ENCODE results near the gene ECI1. TPM values are rescaled to one million over a fixed set of nuclear protein-coding genes. Genes with fewer than 3 reads are reported as not detected.

ECI1 gene
- total RNA-seq, 1 donor from 2014 or later: 39.7 TPM

DNA sequence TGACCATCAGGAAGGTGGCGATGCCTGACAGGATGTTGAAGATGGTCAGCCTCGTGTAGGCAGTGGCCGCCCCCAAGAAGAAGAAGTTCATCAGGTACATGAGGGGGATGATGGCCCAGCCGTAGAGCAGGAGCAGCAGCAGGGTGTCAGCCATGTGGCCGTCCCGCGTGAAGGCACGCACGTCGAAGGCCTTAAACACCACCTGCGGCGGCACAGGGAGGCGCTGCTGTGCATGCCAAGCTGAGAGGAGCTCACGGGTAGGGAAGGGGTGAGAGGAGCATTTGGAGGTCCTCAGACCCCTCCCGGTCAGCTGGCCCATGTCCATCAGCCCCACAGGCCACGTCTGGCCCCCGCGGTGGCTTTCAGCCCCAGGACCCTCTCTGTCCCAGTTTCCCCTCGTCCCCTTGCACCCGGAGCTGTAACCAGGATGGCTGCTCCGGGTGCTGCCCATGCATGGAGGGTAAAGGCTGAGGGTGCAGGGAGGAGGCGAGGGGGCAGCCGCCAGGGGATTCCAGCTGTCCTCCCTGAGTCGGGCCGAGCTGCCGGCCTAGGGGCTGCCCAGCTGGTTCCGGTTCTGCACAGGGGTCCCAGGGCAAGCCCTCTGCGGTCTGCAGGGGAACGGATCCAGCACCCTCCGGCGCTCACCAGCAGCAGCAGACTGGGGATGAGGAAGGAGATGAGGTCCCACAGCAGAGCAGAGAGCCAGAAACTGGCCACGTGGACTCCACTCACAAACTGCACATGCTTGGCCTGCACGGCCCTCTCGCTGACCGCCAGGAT lies 33.6 kb upstream of the ECI1 start:
- no peaks in the 10 kb centered on the region for H3F3A ChIP-seq (ENCODE audit: low read depth)
- no peak overlapping the region for H3K4me3 Mint-ChIP-seq
- H3K27ac ChIP-seq: no peak overlapping the region
- H3K4me3 ChIP-seq: no peak overlapping the region
- TF ChIP-seq EZH2phosphoT487 (IDR thresholded peaks at IDR 0.05) (no peak), EZH2 (IDR thresholded peaks at IDR 0.05) (no peak), CTCF (IDR thresholded peaks at IDR 0.05) (no peak)
- no peak overlapping the region for H3K4me2 ChIP-seq
- no peak for DNase-seq (ENCODE audit: low spot score)
- no peaks in the 10 kb centered on the region for H3K9me3 ChIP-seq (ENCODE audit: low read depth)
- H4K20me1 ChIP-seq (ENCODE audit: low read depth): no peaks in the 10 kb centered on the region
- peaks cover 3% of the 10 kb centered on the region for H3K36me3 Mint-ChIP-seq
- no peaks in the 10 kb centered on the region for H3K9me3 Mint-ChIP-seq
- no peaks in the 10 kb centered on the region for H3K27me3 ChIP-seq
- H3K27ac Mint-ChIP-seq: no peak overlapping the region
- no peaks in the 10 kb centered on the region for H3K36me3 ChIP-seq
- no peak overlapping the region for H3K9ac ChIP-seq
- no peaks in the 10 kb centered on the region for H3K79me2 ChIP-seq (ENCODE audit: low read depth)
- peaks cover 2% of the 10 kb centered on the region for H3K27me3 Mint-ChIP-seq (ENCODE audit: insufficient read depth, low read depth)
- no peaks in the 10 kb centered on the region for H3K4me1 ChIP-seq
- H2AFZ ChIP-seq (replicated peaks): no peak overlapping the region
- H3K4me1 Mint-ChIP-seq: no peaks in the 10 kb centered on the region

- Histone ChIP-seq H3F3A (ENCODE audit: low read depth) (no peaks in the 10 kb centered on the region), H3K4me1 (no peaks in the 10 kb centered on the region), H3K4me2 (no peak overlapping the region), H3K4me3 (no peak overlapping the region), H2AFZ (replicated peaks) (no peak overlapping the region), H3K27ac (no peak overlapping the region), H3K36me3 (no peaks in the 10 kb centered on the region), H3K9ac (no peak overlapping the region), H3K27me3 (no peaks in the 10 kb centered on the region), H4K20me1 (ENCODE audit: low read depth) (no peaks in the 10 kb centered on the region), H3K79me2 (ENCODE audit: low read depth) (no peaks in the 10 kb centered on the region), H3K9me3 (ENCODE audit: low read depth) (no peaks in the 10 kb centered on the region)
- no peak for TF ChIP-seq EZH2 (IDR thresholded peaks at IDR 0.05)
- no peak for TF ChIP-seq CTCF (IDR thresholded peaks at IDR 0.05)
- no peak for TF ChIP-seq EZH2phosphoT487 (IDR thresholded peaks at IDR 0.05)
- Mint-ChIP-seq H3K27me3 (ENCODE audit: insufficient read depth, low read depth) (no peaks in the 10 kb centered on the region), H3K27ac (no peak overlapping the region), H3K9me3 (no peaks in the 10 kb centered on the region), H3K36me3 (peaks cover 3% of the 10 kb centered on the region), H3K4me1 (no peaks in the 10 kb centered on the region), H3K4me3 (peak overlapping the region; percentile 34)
- DNase-seq (ENCODE audit: low spot score): no peak
Observed at GRCh38 chr16:2284001-2284770, 32.8 kb upstream of the ECI1 start.

DNA sequence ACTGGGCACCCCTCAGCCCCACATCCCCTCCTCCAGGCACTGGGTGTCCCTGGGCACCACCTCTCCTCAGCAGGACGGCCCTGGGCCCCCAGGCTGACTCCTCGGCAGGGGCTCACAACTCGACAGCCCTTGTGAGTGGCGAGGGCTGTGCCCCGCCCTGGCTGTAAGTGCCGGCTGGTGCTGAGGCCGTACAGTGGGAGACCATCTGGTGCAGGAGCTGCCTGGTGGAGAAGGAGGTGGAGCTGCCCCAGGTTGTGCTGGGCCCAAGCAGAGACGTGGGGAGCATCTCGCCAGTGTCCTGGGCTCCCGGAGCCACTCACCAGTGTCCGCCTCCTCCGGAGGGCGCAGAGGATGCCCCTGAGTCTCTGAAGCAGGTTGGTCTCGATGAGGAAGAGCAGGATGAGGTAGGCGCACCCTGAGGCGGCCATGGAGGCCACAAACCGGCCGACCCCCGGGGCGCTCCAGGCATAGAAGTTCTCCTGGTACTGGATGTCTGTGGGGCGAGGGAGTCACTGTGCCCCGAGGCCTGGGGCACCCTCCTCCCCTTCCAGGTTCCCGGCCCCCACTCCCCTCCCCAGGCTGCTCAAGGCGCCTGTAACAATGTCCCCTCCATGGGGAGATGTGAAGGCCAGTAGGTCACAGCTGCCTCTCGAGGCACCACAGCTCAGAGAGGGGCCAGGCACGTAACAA lies 31.6 kb upstream of the ECI1 start:
- Histone ChIP-seq H3K27ac (no peak overlapping the region), H2AFZ (replicated peaks) (no peak overlapping the region), H3K27me3 (no peaks in the 10 kb centered on the region), H4K20me1 (ENCODE audit: low read depth) (no peaks in the 10 kb centered on the region), H3K36me3 (no peaks in the 10 kb centered on the region), H3F3A (ENCODE audit: low read depth) (no peaks in the 10 kb centered on the region), H3K9me3 (ENCODE audit: low read depth) (no peaks in the 10 kb centered on the region), H3K4me1 (no peaks in the 10 kb centered on the region), H3K9ac (no peak overlapping the region), H3K4me3 (no peak overlapping the region), H3K4me2 (no peak overlapping the region), H3K79me2 (ENCODE audit: low read depth) (no peaks in the 10 kb centered on the region)
- Mint-ChIP-seq H3K4me1 (no peaks in the 10 kb centered on the region), H3K36me3 (peaks cover 3% of the 10 kb centered on the region), H3K27me3 (ENCODE audit: insufficient read depth, low read depth) (no peaks in the 10 kb centered on the region), H3K9me3 (no peaks in the 10 kb centered on the region), H3K4me3 (no peak overlapping the region), H3K27ac (no peak overlapping the region)
- TF ChIP-seq EZH2 (IDR thresholded peaks at IDR 0.05) (no peak), EZH2phosphoT487 (IDR thresholded peaks at IDR 0.05) (no peak), CTCF (IDR thresholded peaks at IDR 0.05) (no peak)
- no peak for DNase-seq (ENCODE audit: low spot score)

Data from neural progenitor cell (in vitro differentiated cells).